HG03196 (cell line): Measurements from ENCODE around the gene AGBL2.
"Not testable (repeated sequence)": the region's sequence is repeated elsewhere in the genome, so short reads cannot be mapped to it uniquely, and the experiment has no call there.

Source experiments
- ATAC-seq: cut with Tn5 transposase; IDR thresholded peaks from one replicate; pipeline ENCODE4 v1.9.1; 2021; ENCODE audit not compliant: unreplicated experiment

AGBL2 gene

GRCh38 chr11:47691979-47692378 is 23.2 kb downstream of the AGBL2 start:
- ATAC-seq, result no peak

DNA sequence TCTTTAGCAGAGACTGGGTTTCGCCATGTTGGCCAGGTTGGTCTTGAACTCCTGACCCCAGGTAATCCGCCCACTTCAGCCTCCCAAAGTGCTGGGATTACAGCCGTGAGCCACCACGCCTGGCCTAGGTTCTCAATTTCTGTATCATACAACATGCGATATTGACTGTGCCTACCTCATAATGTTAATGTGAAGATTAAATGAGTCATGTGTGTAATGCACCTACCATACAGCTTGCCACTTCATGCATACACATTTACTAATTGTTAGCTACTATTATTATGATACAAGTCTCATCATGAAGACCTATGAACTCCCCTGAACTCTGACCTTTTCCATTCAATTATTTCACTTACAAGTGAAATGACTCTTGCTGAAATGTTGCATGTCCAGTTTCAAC is 25.7 kb downstream of the AGBL2 start:
- no peak for ATAC-seq

DNA sequence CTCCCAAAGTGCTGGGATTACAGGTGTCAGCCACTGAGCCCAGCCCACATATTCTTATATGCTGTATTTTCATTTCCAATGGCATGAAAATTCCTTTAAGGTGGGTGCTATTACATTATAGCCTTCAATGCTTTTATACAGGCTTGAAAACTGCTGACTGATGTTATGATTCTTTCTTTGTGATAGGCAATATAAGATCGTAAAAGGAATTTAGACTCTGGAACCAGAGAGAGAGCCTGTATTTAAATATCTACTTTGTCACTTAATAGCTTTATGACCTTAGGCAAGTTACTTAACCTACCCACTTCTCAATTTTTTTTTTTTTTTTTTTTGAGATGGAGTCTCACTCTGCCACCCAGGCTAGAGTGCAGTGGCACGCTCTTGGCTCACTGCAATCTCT is 26.2 kb downstream of the AGBL2 start:
- ATAC-seq, result no peak

DNA sequence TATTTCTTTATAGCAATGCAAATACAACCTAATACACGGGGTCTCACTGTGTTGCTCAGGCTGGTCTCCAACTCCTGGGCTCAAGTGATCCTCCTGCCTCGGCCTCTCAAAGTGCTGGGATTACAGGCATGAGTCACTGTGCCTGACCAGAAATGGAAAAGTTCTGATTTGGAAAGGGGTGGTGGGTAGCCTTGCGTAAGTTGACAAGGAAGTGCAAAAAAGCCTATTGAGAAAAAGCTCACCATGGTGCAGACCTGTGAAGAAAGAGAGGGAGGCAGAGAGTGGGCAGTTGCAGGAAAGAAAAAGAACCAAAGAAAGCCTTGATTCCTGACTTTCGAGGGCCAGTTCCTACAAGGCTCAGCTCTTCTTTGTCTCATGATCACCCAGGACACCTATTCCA is 27.1 kb downstream of the AGBL2 start:
- no peak for ATAC-seq

GRCh38 chr11:47686704-47687103 is 28.5 kb downstream of the AGBL2 start:
- ATAC-seq, result not testable (repeated sequence)

GRCh38 chr11:47686151-47686550 is 29.0 kb downstream of the AGBL2 start:
- ATAC-seq, result no peak

DNA sequence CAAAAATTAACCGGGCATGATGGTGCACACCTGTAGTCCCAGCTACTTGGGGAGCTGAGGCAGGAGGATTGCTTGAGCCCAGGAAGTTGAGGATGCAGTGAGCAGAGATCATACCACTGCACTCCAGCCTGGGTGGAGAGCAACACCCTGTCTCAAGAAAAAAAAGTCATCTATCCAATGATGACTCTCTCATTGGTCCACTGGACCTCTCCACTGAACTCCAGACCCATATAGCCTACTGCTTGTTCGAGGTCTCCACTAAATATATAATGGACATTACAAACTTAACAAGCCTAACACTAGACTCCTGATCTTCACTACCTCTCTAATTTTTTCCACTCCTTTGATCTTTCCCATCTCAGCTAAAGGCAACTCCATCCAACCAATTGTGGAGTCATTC is 39.3 kb downstream of the AGBL2 start:
- ATAC-seq, result no peak

GRCh38 chr11:47672283-47672730 is 42.9 kb downstream of the AGBL2 start:
- ATAC-seq, result no peak

- ATAC-seq, result no peak
Measured at GRCh38 chr11:47669856-47670255, 45.3 kb downstream of the AGBL2 start.

- ATAC-seq, result no peak
Measured at GRCh38 chr11:47668665-47669064, 46.5 kb downstream of the AGBL2 start.

- ATAC-seq, result no peak
Measured at GRCh38 chr11:47667555-47667954, 47.6 kb downstream of the AGBL2 start.

DNA sequence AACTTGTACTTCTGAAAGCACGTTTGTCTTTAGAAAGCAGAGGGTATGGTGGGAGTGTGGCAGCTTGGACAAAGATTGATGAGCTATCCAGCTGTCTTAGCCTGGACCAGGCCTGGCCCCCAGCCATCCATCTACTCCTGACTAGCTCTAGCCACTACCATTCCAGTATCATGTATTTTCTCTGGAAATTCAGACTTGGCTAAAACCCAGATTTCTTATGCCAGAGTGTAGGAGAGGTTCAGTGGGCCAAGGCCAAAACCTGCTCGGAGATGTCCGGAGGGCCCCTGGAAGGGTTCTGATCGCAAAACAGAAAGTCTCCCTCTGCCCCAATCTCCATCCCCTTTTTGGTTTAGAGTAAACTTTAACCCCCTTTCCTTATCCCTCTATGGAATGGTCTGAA is 48.0 kb downstream of the AGBL2 start:
- ATAC-seq, result no peak

- not testable (repeated sequence) for ATAC-seq
Measured at GRCh38 chr11:47664936-47665335, 50.2 kb downstream of the AGBL2 start.

- ATAC-seq, result no peak
Measured at GRCh38 chr11:47661245-47661644, 53.9 kb downstream of the AGBL2 start.

DNA sequence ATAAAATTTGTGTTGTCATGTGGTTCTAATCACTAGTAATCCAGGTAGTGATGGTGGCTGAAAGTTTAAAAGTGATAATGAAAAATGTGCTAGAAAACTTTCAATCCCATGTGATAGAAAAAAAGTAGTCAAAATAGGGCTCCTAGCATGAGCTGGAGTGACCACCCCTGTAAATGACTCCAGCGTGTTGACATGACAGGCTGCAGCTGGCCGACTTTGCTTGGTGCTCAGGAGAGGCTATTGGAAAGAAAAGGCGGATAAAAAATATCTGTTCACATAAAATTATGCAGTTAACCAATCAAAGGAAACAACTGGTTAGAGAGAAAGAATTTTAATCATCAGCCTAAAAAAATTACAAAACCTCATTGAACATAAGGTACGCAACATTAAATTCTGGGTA is 55.9 kb downstream of the AGBL2 start:
- no peak for ATAC-seq

GRCh38 chr11:47656260-47656885 is 58.8 kb downstream of the AGBL2 start:
- ATAC-seq, result no peak

- no peak for ATAC-seq
Measured at GRCh38 chr11:47651818-47652469, 63.2 kb downstream of the AGBL2 start.

GRCh38 chr11:47649276-47649675 is 65.9 kb downstream of the AGBL2 start:
- ATAC-seq, result no peak

DNA sequence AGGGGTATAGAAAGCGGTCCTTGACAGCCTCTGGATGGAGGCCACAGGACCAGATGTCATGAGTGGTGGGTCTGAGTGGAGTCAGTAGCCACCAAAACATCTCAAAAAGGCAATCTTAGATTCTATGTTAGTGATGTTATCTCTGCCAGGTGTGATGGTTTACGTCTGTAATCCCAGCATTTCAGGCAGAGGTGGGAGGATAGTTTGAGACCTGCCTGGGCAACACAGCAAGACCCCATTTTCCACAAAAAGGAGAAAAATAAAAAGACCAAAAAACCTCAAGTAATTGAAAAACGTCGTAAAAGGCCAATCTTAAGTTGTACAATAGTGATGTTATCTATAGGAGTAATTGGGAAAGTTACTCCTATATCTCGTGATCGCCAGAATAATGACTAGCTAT is 69.2 kb downstream of the AGBL2 start:
- no peak for ATAC-seq

DNA sequence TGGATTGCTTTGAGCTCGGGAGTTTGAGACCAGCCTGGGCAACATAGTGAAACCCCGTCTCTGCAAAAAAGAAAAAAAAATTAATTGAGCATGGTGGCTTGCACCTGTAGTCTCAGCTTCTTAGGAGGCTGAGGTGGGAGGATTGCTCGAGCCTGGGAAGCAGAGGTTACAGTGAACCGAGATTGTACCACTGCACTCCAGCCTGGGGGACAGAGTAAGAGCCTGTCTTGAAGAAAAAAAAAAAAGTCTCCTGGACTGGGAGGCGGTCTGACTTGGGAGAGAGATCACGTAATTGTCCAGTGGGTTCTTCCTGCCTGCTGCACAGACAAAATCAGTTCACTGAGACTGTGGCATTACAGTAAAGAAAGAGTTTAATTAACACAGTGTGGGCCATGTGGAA is 69.7 kb downstream of the AGBL2 start:
- ATAC-seq, result no peak

- peak; percentile 88 for ATAC-seq
Measured at GRCh38 chr11:47642099-47642855, 72.9 kb downstream of the AGBL2 start, which contains the start of gene MTCH2. Gene MTCH2 (minus strand): TSS chr11:47642559. CDS start chr11:47642465, 94 bp downstream.

DNA sequence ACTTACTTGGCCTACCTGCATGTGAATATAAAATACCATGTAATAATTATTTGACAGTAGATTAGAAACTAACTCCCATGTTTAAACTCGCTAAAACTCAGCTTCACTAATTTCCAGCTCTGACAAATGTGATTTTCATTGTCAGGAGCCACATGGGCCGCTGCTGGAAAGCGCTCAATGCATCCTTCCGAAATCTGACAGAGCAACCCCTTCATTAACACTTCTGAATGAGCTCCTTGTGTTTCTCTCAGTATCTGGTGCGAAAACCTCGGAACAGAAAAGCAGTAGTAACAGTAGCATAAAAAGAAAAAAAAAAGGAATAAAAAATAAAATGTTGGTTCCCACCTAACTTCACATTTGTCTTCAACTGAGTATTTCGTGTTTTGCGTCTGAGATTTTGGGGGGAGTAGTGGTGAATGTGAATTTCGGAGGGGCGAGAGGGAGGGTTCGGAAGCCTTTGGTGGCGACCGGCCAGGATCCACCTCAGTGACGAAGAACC is 73.5 kb downstream of the AGBL2 start:
- no peak for ATAC-seq
